Keratinocyte (primary cell): ENCODE results near the gene HSF5.

Experiments used
- CTCF ChIP-seq, 3 experiments: IDR thresholded peaks in 1 of 3; conservative IDR thresholded peaks in 1 of 3; optimal IDR thresholded peaks in 1 of 3; 2 replicates in 2 of 3; 3 replicates in 1 of 3; pipeline versions ENCODE3 to v1.5.1; 2011; ENCODE audit warnings: low read length in 3 of 3, mild to moderate bottlenecking in 3 of 3, moderate library complexity in 2 of 3, control low read depth in 1 of 3, inconsistent platforms in 1 of 3; ENCODE audit not compliant: insufficient read depth in 2 of 3; ENCODE audit errors: extremely low read depth in 1 of 3
- EZH2 ChIP-seq: IDR thresholded peaks from one replicate; pipeline ENCODE4 v1.6.1; 2012; ENCODE audit warnings: inconsistent platforms, mild to moderate bottlenecking, low read length, moderate library complexity

DNA sequence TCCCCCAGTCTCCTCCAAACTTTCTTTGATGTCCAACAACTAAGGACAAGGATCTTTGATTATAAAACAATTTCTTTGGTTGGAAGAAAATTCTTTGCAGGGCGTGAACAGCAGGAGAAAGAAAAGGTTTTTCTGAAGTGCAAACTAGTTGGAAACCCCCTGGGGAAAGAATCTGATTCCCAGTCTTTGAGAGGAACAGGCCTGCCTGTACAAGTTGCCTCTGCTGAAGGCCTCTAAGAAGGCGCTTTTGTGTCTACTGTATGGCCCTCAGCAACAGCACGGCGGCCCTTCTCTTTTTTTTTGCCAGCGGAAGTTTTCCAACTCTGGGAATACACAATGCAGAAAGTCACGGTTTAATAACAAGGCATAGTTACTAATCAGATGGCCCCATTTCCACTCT lies 84.9 kb downstream of the HSF5 start:
- TF ChIP-seq CTCF (optimal IDR thresholded peaks at IDR 0.05 in 1 of 3, IDR thresholded peaks at IDR 0.05 in 1 of 3, conservative IDR thresholded peaks at IDR 0.05 in 1 of 3; ENCODE audit: extremely low read depth in 1 of 3, insufficient read depth in 2 of 3, low read length in 3 of 3) (no peak), EZH2 (no peak)
